ENCODE measurements around the gene STAC. TPM values are rescaled to one million over a fixed set of nuclear protein-coding genes. Genes with fewer than 3 reads are reported as not detected.

Gene STAC
- total and polyA plus RNA-seq, 9 of the 15 experiments (the other 6 are each of a cell fraction or from before 2014, with no cell fraction given), result 0.11 TPM; not detected in 8

GRCh38 chr3:36489101-36489500, 108.8 kb downstream of the STAC start:
- no peak overlapping the region for H3K4me3 ChIP-seq
- ChIA-PET CTCF (ENCODE audit: low intra/inter-chr PET ratio) (no interaction called here), POLR2A (no interaction called here)
- no peaks in the 10 kb centered on the region; the same call in 1 of the 2 replicates for H3K9me3 ChIP-seq (replicated peaks; ENCODE audit: control insufficient read depth, insufficient read depth, low read depth, low read length)
- no peak for DNase-seq (ENCODE audit: extremely low read depth in 1 of 4, low spot score in 3 of 4)
- no peak for ATAC-seq
- WGBS (ENCODE audit: insufficient coverage, low coverage, missing lambda C conversion rate), result 0% methylated on average over 4 of the region's 4 CpGs
- no peak for TF ChIP-seq NR3C1 (CRISPR knock-in tag; IDR thresholded peaks at IDR 0.05)
- no peak for TF ChIP-seq ZNF184 (CRISPR knock-in tag; IDR thresholded peaks at IDR 0.05)
- no peak for TF ChIP-seq RBM14 (IDR thresholded peaks at IDR 0.05; ENCODE audit: borderline replicate concordance, insufficient read depth, low read depth, low read length)
- TF ChIP-seq FIP1L1 (IDR thresholded peaks at IDR 0.05; ENCODE audit: low read depth, low read length, poor library complexity, severe bottlenecking), result no peak
- TF ChIP-seq PML (IDR thresholded peaks at IDR 0.05; ENCODE audit: low read length), result no peak
- TF ChIP-seq TCF7L2 (IDR thresholded peaks at IDR 0.05; ENCODE audit: low read depth, low read length), result no peak
- TF ChIP-seq SMAD4 (CRISPR knock-in tag; conservative IDR thresholded peaks at IDR 0.05), result no peak
- TF ChIP-seq CGGBP1 (CRISPR knock-in tag; IDR thresholded peaks at IDR 0.05), result no peak
- no peak for TF ChIP-seq ZNF668 (CRISPR knock-in tag; IDR thresholded peaks at IDR 0.05)
- TF ChIP-seq, protein P1, sequence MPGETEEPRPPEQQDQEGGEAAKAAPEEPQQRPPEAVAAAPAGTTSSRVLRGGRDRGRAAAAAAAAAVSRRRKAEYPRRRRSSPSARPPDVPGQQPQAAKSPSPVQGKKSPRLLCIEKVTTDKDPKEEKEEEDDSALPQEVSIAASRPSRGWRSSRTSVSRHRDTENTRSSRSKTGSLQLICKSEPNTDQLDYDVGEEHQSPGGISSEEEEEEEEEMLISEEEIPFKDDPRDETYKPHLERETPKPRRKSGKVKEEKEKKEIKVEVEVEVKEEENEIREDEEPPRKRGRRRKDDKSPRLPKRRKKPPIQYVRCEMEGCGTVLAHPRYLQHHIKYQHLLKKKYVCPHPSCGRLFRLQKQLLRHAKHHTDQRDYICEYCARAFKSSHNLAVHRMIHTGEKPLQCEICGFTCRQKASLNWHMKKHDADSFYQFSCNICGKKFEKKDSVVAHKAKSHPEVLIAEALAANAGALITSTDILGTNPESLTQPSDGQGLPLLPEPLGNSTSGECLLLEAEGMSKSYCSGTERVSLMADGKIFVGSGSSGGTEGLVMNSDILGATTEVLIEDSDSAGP (CRISPR knock-in tag; IDR thresholded peaks at IDR 0.05), result no peak
- no peak for TF ChIP-seq ZBTB8A (IDR thresholded peaks at IDR 0.05; ENCODE audit: partially characterized antibody)
- TF ChIP-seq, protein P2, sequence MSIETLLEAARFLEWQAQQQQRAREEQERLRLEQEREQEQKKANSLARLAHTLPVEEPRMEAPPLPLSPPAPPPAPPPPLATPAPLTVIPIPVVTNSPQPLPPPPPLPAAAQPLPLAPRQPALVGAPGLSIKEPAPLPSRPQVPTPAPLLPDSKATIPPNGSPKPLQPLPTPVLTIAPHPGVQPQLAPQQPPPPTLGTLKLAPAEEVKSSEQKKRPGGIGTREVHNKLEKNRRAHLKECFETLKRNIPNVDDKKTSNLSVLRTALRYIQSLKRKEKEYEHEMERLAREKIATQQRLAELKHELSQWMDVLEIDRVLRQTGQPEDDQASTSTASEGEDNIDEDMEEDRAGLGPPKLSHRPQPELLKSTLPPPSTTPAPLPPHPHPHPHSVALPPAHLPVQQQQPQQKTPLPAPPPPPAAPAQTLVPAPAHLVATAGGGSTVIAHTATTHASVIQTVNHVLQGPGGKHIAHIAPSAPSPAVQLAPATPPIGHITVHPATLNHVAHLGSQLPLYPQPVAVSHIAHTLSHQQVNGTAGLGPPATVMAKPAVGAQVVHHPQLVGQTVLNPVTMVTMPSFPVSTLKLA (conservative IDR thresholded peaks at IDR 0.05), result no peak
- H3K4me2 ChIP-seq (ENCODE audit: insufficient read depth, low read length), result no peak overlapping the region
- H3K79me2 ChIP-seq (ENCODE audit: control insufficient read depth, insufficient read depth, low read length), result no peaks in the 10 kb centered on the region
- H3K36me3 ChIP-seq (ENCODE audit: control insufficient read depth, insufficient read depth, low read length), result no peaks in the 10 kb centered on the region
- no peak overlapping the region for H3K27ac ChIP-seq (ENCODE audit: extremely low read depth, low read depth, low read length)
- no peak overlapping the region for H3K9ac ChIP-seq (ENCODE audit: insufficient read depth in 1 of 2, low read depth in 2 of 2, low read length in 2 of 2)
- H3K27me3 ChIP-seq (ENCODE audit: control insufficient read depth in 2 of 2, insufficient read depth in 2 of 2, low read length in 2 of 2), result no peaks in the 10 kb centered on the region
- H2AFZ ChIP-seq (ENCODE audit: low read depth, low read length), result no peak overlapping the region
- no TSS peak for BruUV-seq (replicated peaks)
- H3K4me1 ChIP-seq (replicated peaks in 1 of 2; ENCODE audit: control insufficient read depth in 2 of 2, insufficient read depth in 2 of 2, low read length in 2 of 2), result no peaks in the 10 kb centered on the region
- in situ Hi-C loops (cut with MboI) (no loop called here), intact Hi-C loops (cut with micrococcal nuclease) (no loop called here)
- H3K9me1 ChIP-seq (ENCODE audit: control insufficient read depth, insufficient read depth, low read length), result no peaks in the 10 kb centered on the region
- FAIRE-seq, result no peak
- no peaks in the 10 kb centered on the region for H4K20me1 ChIP-seq (replicated peaks; ENCODE audit: control insufficient read depth, insufficient read depth, low read length)

Data from K562 (cell line).